DMS153 treated with DMSO at 0.1 percent for 48 hours (cell line): ENCODE measurements around the gene ALOX12.

ENCODE experiments used
- DNase-seq: peaks from one replicate; lab custom pipeline; 2025; ENCODE audit not compliant: unreplicated experiment; lab: John Stamatoyannopoulos, UW

The ALOX12 gene

DNA sequence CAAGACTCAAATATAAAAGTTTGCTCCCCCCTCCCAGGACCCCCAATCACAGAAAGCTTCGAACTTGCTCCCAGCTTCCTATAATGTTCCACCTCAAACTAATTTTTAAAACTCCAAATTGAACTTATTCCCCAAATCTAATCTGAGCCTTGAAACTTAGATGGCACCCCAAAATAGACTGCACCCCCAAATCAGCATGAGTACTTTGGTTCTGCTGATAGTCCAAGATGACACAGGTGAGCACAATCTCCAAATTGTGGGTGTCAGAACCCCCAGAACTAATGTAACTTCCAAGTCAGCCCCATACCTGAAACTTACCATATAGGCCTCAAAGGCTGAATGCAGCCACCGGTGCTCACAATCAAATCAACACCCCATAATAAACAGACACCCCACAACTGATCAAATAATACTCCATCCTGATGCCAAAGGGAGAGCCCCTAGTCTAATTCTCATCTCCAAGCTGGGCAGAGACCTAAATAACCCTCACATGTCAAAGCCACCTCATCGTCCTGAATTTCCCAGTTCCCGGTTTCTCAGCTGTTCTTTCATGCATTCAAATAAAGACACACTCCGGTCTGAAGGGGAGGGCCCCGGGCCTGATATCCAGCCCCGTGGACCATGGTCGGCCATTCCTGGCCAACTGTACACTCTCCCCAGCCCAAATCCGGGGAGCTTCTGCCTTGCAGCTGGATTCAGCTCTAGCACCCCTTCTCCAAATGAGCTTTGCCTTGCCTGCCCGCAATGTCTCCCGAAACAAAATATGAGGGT is 25.2 kb downstream of the ALOX12 start:
- no peak for DNase-seq

DNA sequence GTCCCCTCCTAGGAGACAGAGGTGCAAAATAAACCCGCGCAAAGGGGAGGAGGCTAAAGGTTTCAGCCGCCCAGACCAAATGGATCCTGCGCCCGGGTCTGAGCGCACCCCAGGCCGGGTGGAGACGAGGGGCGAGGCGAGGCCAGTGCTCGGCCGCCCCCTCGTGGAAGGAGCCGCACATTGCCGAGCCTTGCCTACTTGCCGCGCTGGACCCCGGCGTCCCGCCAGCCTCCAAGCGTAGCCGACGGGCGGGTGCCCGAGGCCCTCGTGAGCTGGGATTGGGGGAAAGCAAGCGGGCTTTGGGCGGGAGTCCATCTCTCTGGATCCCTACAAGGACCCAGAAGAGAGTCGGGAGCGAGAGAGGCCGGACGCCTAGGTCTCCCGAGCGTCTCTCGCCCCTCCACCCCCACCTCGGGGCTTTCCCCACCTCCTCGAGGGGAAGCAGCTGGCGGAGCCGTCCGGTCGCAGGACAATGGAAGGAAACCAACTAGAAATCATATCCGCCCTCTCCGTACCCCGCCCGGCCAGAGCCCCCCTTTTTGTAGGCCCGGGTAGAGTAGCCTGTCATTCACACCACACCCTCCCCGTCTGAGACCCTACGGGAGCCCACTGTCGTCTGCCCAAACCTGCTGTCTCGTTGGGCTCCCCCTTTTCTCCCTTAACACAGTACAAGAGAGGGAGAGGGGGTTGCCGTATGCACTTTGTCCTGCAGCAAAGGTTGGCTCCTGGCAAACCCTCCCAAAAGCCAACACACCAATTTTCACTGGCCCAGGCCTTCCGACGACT is 26.3 kb downstream of the ALOX12 start:
- peak; percentile 32 for DNase-seq

DNA sequence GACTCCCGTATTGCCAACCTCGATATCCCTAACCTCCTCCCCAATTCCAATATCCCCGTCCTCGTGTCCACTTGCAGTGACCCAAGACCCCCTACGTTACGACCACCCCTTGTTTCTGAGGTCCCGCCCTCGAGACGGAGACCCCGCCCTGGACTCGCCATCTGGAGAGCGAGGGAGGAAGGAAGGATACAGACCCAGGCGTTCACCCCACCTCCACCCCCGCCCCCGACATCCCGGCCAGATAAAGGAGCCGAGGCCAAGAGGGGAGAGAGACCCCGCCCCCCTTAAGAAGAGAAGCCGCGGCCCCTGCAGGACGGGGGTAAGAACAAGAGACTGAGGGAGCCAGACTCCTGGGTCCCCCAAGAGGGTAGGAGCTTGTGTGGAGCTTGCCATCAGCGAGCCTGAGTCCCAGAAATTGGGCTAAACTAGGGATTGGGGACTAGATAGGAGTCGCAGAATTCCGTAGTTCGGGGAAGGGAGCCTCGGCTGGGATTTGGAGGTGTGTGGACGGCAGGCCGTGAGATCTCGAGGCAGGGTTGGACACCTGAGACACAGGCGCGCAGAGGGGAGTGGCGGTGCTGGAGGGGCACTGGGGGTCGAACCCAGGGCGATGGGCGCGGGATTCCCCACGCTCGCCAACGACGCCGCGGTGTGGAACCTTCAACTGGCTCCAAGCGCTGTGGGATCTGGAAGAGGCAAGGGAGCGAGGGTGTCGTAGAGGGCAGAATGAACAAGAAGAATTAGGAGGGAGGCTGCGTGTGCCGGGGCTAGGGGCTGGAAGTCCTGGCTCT is 27.1 kb downstream of the ALOX12 start, which contains the start of gene BCL6B:
BCL6B (plus strand) TSS at position 270 of the 791 bp plus-strand sequence. CDS start 622 bp downstream, outside the sequence.
- no peak for DNase-seq

DNA sequence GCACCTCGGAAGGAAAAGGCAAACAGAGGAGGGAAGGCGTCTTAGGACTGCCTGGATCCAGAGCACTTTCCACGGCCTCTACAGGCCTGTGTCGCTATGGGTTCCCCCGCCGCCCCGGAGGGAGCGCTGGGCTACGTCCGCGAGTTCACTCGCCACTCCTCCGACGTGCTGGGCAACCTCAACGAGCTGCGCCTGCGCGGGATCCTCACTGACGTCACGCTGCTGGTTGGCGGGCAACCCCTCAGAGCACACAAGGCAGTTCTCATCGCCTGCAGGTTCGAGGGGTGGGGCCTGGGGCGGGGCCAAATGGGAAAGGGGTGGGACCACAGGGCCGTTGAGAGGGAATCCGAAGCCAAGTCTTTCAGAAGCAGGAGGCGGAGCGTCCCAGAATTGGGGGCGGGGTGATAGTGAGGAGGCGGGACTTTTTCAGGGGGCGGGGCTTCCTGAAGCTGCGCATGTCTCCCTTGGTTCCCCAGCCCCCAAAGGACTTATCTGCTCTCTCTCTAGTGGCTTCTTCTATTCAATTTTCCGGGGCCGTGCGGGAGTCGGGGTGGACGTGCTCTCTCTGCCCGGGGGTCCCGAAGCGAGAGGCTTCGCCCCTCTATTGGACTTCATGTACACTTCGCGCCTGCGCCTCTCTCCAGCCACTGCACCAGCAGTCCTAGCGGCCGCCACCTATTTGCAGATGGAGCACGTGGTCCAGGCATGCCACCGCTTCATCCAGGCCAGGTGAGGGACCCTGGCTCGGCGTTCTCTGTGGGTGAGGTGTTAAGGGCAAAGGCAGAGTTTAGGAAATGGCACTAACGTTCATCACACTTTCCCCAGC is 27.9 kb downstream of the ALOX12 start:
- peak; percentile 75 for DNase-seq

DNA sequence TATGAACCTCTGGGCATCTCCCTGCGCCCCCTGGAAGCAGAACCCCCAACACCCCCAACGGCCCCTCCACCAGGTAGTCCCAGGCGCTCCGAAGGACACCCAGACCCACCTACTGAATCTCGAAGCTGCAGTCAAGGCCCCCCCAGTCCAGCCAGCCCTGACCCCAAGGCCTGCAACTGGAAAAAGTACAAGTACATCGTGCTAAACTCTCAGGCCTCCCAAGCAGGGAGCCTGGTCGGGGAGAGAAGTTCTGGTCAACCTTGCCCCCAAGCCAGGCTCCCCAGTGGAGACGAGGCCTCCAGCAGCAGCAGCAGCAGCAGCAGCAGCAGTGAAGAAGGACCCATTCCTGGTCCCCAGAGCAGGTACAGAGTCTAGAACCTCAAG is 28.5 kb downstream of the ALOX12 start:
- no peak for DNase-seq

DNA sequence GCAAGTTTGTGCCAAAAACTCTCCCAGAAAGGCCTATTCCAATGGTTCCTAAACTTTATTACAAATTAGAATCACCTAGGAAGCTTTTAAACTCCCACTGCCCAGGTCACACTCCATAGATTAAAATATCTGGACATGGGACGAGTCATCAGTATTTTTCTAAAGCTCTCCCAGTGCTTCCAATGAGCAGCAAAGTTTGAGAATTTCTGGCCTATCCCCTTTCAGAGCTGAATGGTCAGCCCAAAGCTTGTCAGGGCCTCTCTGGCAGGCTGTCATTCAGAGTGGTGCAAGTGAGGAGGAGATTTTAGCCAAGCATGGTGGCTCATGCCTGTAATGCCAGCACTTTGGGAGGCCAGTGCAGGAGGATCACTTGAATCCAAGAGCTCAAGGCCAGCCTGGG is 29.4 kb downstream of the ALOX12 start:
- DNase-seq = no peak

GRCh38 chr17:7026471-7027115 is 30.7 kb downstream of the ALOX12 start:
- no peak for DNase-seq

- DNase-seq = no peak
Measured at GRCh38 chr17:7027335-7027734, 31.5 kb downstream of the ALOX12 start.

DNA sequence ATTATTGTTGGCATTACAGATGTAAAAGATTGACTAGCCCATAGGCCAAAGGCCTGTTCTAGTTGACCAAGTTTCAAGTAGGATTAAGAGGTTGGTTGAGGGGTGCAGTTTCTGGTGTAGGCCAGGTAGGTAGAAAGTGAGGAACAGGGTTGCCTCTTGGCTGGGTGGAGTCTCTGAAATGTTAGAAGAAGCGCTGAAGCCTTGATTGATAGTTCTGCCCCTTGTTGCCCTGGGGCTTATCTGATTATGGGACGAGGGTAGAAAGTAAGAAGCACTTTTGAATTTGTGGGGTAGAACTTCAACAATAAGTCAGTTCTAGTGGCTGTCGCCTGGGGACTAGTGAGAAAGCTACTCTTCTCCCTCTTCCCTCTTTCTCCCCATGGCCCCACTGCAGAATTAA is 33.2 kb downstream of the ALOX12 start:
- no peak for DNase-seq

DNA sequence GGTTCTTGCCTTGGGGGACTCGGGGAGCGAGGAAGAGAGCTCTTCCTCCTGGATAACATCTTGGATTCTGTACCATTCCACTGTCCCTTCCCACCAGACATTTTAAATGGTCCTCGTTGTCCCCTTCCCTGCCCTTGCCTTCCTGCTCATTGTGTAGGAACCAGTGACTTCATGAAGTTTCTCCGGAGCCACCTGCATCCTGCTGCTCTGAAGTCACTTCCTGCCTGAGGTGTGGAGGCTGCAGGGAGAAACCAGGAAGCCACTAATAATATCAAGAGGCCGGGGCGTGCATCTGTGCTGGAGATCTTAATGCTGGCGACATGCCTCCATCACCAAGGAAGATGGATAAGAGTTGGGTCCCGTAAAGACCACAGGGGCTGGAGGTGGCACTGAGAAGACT is 33.8 kb downstream of the ALOX12 start:
- DNase-seq = no peak

GRCh38 chr17:7034955-7035590 is 39.2 kb downstream of the ALOX12 start:
- no peak for DNase-seq

GRCh38 chr17:7035591-7036368 is 39.9 kb downstream of the ALOX12 start, which contains the start of gene SLC16A13:
SLC16A13 (plus strand) TSS chr17:7036015; CDS start chr17:7036383, 368 bp downstream.
- DNase-seq = peak; percentile 66

DNA sequence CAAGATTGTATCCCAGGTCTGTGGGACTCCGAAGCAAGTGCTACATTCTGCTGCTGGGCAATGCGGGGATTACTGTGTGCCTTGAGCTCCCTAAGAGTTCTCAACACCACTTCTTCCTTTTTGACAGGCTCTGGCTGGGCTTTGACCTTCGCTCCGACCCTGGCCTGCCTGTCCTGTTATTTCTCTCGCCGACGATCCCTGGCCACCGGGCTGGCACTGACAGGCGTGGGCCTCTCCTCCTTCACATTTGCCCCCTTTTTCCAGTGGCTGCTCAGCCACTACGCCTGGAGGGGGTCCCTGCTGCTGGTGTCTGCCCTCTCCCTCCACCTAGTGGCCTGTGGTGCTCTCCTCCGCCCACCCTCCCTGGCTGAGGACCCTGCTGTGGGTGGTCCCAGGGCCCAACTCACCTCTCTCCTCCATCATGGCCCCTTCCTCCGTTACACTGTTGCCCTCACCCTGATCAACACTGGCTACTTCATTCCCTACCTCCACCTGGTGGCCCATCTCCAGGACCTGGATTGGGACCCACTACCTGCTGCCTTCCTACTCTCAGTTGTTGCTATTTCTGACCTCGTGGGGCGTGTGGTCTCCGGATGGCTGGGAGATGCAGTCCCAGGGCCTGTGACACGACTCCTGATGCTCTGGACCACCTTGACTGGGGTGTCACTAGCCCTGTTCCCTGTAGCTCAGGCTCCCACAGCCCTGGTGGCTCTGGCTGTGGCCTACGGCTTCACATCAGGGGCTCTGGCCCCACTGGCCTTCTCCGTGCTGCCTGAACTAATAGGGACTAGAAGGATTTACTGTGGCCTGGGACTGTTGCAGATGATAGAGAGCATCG is 42.4 kb downstream of the ALOX12 start:
- DNase-seq = no peak

- no peak for DNase-seq
Measured at GRCh38 chr17:7039832-7040231, 44.0 kb downstream of the ALOX12 start.

GRCh38 chr17:7041607-7042500 is 46.0 kb downstream of the ALOX12 start:
- no peak for DNase-seq

GRCh38 chr17:7042501-7043181 is 46.8 kb downstream of the ALOX12 start:
- DNase-seq = no peak
